ENCODE results near the gene SLC11A1.

Gene SLC11A1

DNA sequence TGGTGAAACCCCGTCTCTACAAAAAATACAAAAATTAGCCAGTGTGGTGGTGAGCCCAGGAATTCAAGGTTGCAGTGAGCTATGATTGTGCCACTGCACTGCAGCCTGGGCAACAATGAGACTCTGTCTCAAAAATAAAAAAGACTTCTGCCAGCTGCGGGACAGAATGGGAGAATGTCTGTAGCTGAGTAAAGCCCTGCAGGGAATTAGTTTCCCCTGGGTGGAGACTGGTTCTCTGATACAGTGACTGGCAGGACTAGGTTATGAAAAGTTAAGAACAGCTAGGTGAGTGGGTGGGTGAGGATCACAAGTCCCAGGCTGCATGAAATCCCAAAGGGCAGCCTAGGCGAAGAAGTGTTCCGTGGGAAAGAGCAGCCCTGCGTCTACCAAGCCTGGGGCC, 39.2 kb upstream of the SLC11A1 start:
- DNase-seq (ENCODE audit: low read depth), result no peak
- no peak overlapping the region for H3K4me3 ChIP-seq (ENCODE audit: low read length)
- TF ChIP-seq, protein P1, sequence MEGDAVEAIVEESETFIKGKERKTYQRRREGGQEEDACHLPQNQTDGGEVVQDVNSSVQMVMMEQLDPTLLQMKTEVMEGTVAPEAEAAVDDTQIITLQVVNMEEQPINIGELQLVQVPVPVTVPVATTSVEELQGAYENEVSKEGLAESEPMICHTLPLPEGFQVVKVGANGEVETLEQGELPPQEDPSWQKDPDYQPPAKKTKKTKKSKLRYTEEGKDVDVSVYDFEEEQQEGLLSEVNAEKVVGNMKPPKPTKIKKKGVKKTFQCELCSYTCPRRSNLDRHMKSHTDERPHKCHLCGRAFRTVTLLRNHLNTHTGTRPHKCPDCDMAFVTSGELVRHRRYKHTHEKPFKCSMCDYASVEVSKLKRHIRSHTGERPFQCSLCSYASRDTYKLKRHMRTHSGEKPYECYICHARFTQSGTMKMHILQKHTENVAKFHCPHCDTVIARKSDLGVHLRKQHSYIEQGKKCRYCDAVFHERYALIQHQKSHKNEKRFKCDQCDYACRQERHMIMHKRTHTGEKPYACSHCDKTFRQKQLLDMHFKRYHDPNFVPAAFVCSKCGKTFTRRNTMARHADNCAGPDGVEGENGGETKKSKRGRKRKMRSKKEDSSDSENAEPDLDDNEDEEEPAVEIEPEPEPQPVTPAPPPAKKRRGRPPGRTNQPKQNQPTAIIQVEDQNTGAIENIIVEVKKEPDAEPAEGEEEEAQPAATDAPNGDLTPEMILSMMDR (conservative IDR thresholded peaks at IDR 0.05; ENCODE audit: low read length), result no peak

DNA sequence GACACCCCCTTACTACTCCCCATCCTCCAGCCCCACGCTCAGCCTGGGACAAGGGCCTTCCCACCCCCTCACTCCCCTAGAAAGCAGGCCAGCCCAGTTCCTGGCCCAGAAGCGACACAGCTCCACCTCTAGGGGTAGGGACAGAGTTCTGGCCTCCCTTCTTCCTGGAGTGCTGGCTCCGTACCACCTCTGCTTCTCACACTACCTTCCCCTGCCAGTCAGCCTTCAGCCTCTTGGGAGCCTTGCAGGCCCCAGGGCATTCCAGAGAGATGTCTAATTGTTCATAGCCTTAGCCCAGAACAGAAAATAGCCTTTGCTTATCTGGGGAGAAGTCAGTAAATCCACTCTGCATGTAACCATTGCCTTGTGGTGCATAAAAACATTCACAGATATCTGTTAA, 38.5 kb upstream of the SLC11A1 start:
- H3K4me3 ChIP-seq (ENCODE audit: low read length), result no peak overlapping the region
- TF ChIP-seq, protein P1 (conservative IDR thresholded peaks at IDR 0.05; ENCODE audit: low read length), result no peak
- peak; percentile 62 for DNase-seq (ENCODE audit: low read depth)

DNA sequence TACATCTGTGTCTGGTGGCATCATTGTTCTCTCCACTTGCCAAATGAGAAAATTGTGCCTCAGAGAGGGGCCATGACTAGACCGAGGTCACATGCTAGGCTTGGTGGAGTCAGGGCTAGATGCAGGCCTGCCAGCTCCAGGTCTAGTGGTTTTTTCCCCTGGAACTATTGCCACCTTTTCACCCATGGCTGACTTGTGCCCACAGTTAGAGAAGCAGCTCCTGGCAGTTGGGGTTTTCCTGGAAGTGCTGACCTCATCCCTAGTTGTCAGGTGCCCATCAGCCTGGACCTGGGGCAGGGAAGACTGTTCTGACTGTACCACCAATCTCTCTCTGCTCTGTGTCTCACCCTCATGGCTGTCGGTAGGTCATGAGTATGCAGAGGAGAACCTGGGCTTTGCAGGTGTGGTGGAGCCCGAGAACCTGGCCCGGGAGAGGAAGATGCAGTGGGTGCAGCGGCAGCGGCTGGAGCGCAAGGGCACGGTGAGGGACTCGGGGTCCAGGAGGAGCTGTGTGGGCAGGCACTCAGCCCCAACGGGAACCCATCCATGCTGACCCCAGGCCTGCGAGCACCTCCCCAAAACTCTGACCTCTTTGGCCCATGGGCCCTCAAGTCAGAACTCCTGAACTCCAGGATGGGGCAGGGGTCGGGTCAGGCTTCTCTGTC, 37.9 kb upstream of the SLC11A1 start:
- TF ChIP-seq, protein P1 (conservative IDR thresholded peaks at IDR 0.05; ENCODE audit: low read length), result no peak
- no peak for DNase-seq (ENCODE audit: low read depth)
- no peak overlapping the region for H3K4me3 ChIP-seq (ENCODE audit: low read length)

DNA sequence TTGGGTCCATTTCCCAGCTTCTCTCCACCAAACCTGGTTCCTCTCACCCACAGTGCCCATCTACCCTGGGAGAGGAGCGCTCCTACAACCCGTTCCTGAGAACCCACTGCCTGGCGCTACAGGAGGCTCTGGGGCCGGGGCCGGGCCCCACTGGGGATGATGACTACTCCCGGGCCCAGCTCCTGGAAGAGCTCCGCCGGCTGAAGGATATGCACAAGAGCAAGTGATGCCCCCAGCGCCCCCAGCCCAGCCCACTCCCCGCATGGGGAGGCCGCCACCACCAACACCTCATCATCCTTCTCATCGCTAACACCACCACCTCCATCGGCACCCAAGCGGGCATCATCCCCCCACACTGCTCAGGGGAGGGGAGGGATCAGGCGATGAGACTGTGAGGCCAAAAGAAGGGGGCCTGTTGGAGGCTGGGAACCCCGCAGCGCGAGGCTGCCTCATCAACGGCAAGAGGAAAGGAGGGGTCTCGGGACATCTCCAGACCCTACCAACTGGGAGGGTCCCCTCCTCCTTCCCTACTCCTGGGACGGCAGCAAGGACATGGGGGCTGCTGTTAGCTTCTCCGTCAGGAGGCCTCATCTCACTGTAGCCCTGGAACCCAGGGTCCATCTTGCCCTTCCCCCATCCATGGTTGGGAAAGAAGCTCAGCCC, 37.2 kb upstream of the SLC11A1 start:
- TF ChIP-seq, protein P1 (conservative IDR thresholded peaks at IDR 0.05; ENCODE audit: low read length), result no peak
- H3K4me3 ChIP-seq (ENCODE audit: low read length), result no peak overlapping the region
- no peak for DNase-seq (ENCODE audit: low read depth)

DNA sequence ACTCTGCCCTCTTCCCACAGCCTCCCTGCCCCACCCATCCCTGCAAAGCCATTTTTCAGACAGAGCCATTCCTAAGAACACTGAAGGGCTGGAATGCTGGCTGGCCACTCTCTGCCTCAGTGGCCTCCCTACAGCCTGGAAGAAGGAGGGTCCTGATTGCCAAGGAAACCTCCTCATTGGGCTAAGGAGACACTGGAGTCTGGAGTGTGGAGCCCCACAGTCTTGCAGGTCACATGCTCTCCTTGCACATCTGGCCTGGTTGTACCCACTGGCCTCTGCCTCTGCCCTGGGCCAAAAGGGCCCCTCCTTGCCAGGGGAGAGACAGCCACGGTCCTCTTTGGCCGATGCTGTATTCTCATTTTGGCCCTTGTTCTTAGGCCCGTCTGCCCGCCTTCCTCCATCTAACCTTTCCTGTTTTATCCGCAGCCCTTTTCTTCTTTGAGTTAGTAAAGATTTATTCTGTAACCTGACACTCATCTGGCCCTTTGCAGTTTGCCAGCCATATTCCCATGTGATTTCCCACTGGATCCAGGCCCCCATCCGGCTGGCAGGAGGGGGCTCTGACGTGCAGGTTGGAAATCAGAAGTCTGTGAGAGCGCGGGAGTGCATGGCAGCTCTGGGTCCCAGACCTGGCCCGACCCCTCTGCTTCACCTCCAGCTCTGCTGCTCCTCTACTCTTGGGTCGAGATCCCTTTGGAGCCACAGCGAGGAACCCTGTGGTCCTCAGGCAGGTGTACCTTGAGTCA, 36.4 kb upstream of the SLC11A1 start:
- TF ChIP-seq, protein P1 (conservative IDR thresholded peaks at IDR 0.05; ENCODE audit: low read length), result no peak
- DNase-seq (ENCODE audit: low read depth), result no peak
- no peak overlapping the region for H3K4me3 ChIP-seq (ENCODE audit: low read length)

DNA sequence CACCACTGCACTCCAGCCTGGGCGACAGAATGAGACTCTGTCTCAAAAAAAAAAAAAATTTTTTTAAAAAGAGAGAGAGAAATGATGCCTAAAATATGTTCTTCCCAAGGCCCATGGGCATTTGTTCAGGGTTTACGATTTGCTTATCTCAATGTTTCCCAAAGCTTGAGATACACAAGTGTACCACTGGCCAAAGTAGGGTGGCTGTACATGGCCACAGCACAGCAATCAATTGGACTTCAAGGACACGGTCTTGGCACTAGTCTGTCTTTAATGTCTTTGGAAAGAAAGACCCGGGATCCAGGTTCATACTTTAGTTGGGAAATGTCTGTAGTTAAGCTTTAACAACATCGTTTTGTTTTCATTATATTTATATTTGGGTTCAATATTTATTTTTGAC, 34.9 kb upstream of the SLC11A1 start:
- H3K4me3 ChIP-seq (ENCODE audit: low read length), result no peak overlapping the region
- DNase-seq (ENCODE audit: low read depth), result no peak
- TF ChIP-seq, protein P1 (conservative IDR thresholded peaks at IDR 0.05; ENCODE audit: low read length), result no peak

All from AG10803 (cell line).